Type B pancreatic cell (in vitro differentiated cells): ENCODE data around the gene RAVER2. TPM values are rescaled to one million over a fixed set of nuclear protein-coding genes. Genes with fewer than 3 reads are reported as not detected.

Experiments
- DNase-seq: peaks from one replicate; pipeline ENCODE4 v3.0.0; 2021; ENCODE audit warnings: mixed read lengths; ENCODE audit not compliant: unreplicated experiment; ENCODE audit errors: extremely low spot score
- H3K27ac Mint-ChIP-seq: 2 replicates; pipeline ENCODE4 v1.8.0; 2021; ENCODE audit warnings: mild to moderate bottlenecking, mixed read lengths
- H3K27me3 Mint-ChIP-seq: 2 replicates; pipeline ENCODE4 v1.8.0; 2021; ENCODE audit warnings: mixed read lengths
- H3K36me3 Mint-ChIP-seq: 2 replicates; pipeline ENCODE4 v1.8.0; 2021; ENCODE audit warnings: mixed read lengths
- H3K4me1 Mint-ChIP-seq: one replicate; pipeline ENCODE4 v1.8.0; 2021; ENCODE audit warnings: mixed read lengths; ENCODE audit not compliant: unreplicated experiment
- H3K4me3 Mint-ChIP-seq: 2 replicates; pipeline ENCODE4 v1.8.0; 2021; ENCODE audit warnings: mild to moderate bottlenecking, mixed read lengths
- H3K9me3 Mint-ChIP-seq: 2 replicates; pipeline ENCODE4 v1.8.0; 2021; ENCODE audit warnings: mixed read lengths
- CTCF ChIP-seq: fragments of 200-600 bp; sonication (generic); conservative IDR thresholded peaks from 2 replicates; pipeline ENCODE4 v1.5.0; 2021; ENCODE audit warnings: antibody characterized with exemption, mild to moderate bottlenecking
- total RNA-seq: library from RNA; stranded (reverse); gene quantifications from 2 replicates; pipeline ENCODE4 v1.2.1, GENCODE V29; 2021; ENCODE audit warnings: low replicate concordance

Gene RAVER2
- total RNA-seq, 1 donor from 2014 or later: 26.5 TPM

- Mint-ChIP-seq H3K27me3 (no peaks in the 10 kb centered on the region), H3K4me3 (no peak overlapping the region), H3K4me1 (peaks cover 9% of the 10 kb centered on the region), H3K36me3 (peaks cover 19% of the 10 kb centered on the region), H3K9me3 (no peaks in the 10 kb centered on the region), H3K27ac (peak overlapping the region; percentile 29)
- no peak for DNase-seq
- TF ChIP-seq CTCF: peak; percentile 92
Observed at GRCh38 chr1:64823691-64824476, 79.0 kb downstream of the RAVER2 start.

- Mint-ChIP-seq H3K36me3 (peaks cover 8% of the 10 kb centered on the region), H3K9me3 (no peaks in the 10 kb centered on the region)
- no peak for TF ChIP-seq CTCF
Observed at GRCh38 chr1:64826991-64827390, 82.1 kb downstream of the RAVER2 start.

GRCh38 chr1:64828829-64829228, 84.0 kb downstream of the RAVER2 start:
- peaks cover 20% of the 10 kb centered on the region for H3K36me3 Mint-ChIP-seq
- no peaks in the 10 kb centered on the region for H3K27me3 Mint-ChIP-seq
- no peak overlapping the region for H3K27ac Mint-ChIP-seq
- no peak for DNase-seq
- peaks cover 18% of the 10 kb centered on the region for H3K4me1 Mint-ChIP-seq
- H3K9me3 Mint-ChIP-seq: no peaks in the 10 kb centered on the region
- H3K4me3 Mint-ChIP-seq: no peak overlapping the region
- TF ChIP-seq CTCF: no peak

More at GRCh38 chr1:64826991-64827390, 82.1 kb downstream of the RAVER2 start:
- H3K4me3 Mint-ChIP-seq: no peak overlapping the region
- no peaks in the 10 kb centered on the region for H3K27me3 Mint-ChIP-seq
- H3K4me1 Mint-ChIP-seq: peaks cover 18% of the 10 kb centered on the region
- H3K27ac Mint-ChIP-seq: no peak overlapping the region
- no peak for DNase-seq

- no peaks in the 10 kb centered on the region for H3K27me3 Mint-ChIP-seq
- H3K4me1 Mint-ChIP-seq: peaks cover 11% of the 10 kb centered on the region
- H3K4me3 Mint-ChIP-seq: no peak overlapping the region
- H3K27ac Mint-ChIP-seq: no peak overlapping the region
- TF ChIP-seq CTCF: no peak
- no peak for DNase-seq
- peaks cover 21% of the 10 kb centered on the region for H3K36me3 Mint-ChIP-seq
- no peaks in the 10 kb centered on the region for H3K9me3 Mint-ChIP-seq
Observed at GRCh38 chr1:64829411-64830029, 84.6 kb downstream of the RAVER2 start.

- no peak overlapping the region for H3K4me3 Mint-ChIP-seq
- TF ChIP-seq CTCF: no peak
- H3K27me3 Mint-ChIP-seq: no peaks in the 10 kb centered on the region
Observed at GRCh38 chr1:64830030-64830651, 85.3 kb downstream of the RAVER2 start.

More at GRCh38 chr1:64830030-64830651, 85.3 kb downstream of the RAVER2 start:
- peak overlapping the region; percentile 7 for H3K27ac Mint-ChIP-seq
- H3K9me3 Mint-ChIP-seq: no peaks in the 10 kb centered on the region
- DNase-seq: no peak
- H3K4me1 Mint-ChIP-seq: peaks cover 11% of the 10 kb centered on the region
- peaks cover 21% of the 10 kb centered on the region for H3K36me3 Mint-ChIP-seq
